Right lobe of liver (tissue), 6 donors: Measurements from ENCODE around the gene STAG2. TPM values are rescaled to one million over a fixed set of nuclear protein-coding genes. Genes with fewer than 3 reads are reported as not detected.
A peak's percentile ranks its signal among the peaks of the same experiment; 100 is the strongest.
"Not testable (repeated sequence)": the region's sequence is repeated elsewhere in the genome, so short reads cannot be mapped to it uniquely, and the experiment has no call there.

Experiments used
- ATAC-seq, 4 donors: fragments of 200-7000 bp; cut with Tn5 transposase; one replicate each; pipeline ENCODE4 v1.9.1; 2020; ENCODE audit warnings: mild to moderate bottlenecking in 4 of 4, moderate library complexity in 4 of 4
- DNase-seq, 3 donors: peaks; one replicate each; pipeline ENCODE4 v3.0.0-alpha.2; 2020
- H3K27ac ChIP-seq, 3 donors: fragments of 200-600 bp; one replicate each; pipeline ENCODE4 v1.8.0; 2022
- H3K27me3 ChIP-seq, 2 donors: fragments of 200-600 bp; one replicate each; pipeline ENCODE4 v1.8.0; 2022
- H3K36me3 ChIP-seq, 4 donors: fragments of 200-600 bp; sonication (generic) in 1 of 4; one replicate each; pipeline versions ENCODE4 v1.5.1 to v1.8.0; 2017 to 2022; ENCODE audit warnings: control low read depth in 1 of 4
- H3K4me1 ChIP-seq, 4 donors: fragments of 200-600 bp; sonication (generic) in 1 of 4; one replicate each; pipeline versions ENCODE4 v1.5.1 to v1.8.0; 2017 to 2022; ENCODE audit warnings: control low read depth in 1 of 4
- H3K4me3 ChIP-seq, 3 donors: fragments of 200-600 bp; one replicate each; pipeline ENCODE4 v1.8.0; 2022
- H3K9me3 ChIP-seq, 4 donors: fragments of 200-600 bp; sonication (generic) in 1 of 4; one replicate each; pipeline versions ENCODE4 v1.5.1 to v1.8.0; 2017 to 2022; ENCODE audit warnings: control low read depth in 1 of 4
- POLR2A ChIP-seq: fragments of 450-650 bp; IDR thresholded peaks from one replicate; pipeline ENCODE4 v1.6.1; 2017; ENCODE audit warnings: antibody characterized with exemption, mild to moderate bottlenecking
- WGBS: methylation state at CpG from one replicate; pipeline ENCODE4 v1.1.6; 2018; ENCODE audit warnings: low coverage, low lambda C conversion rate; ENCODE audit not compliant: insufficient coverage; ENCODE audit errors: missing lambda C conversion rate; 5-methylcytosine and 5-hydroxymethylcytosine counted together
- intact Hi-C, 2 donors: fragments of 100-400 bp; cut with DNase I; formaldehyde crosslinking; loops; one replicate each; pipeline versions ENCODE4 v1.11.2 to v1.14.1; 2022
- total RNA-seq, 6 experiments: library from RNA; depleted of rRNA in 2 of 6; stranded (reverse); fragments of >200 nt in 2 of 6; fragmentation: NEBNext Ultra II Directional in 3 of 6; extraction: Animal tissue kit (Norgen Biotek cat#: 25700) in 3 of 6; gene quantifications; one replicate each; pipeline versions ENCODE4 v1.1.0 to v1.2.4, GENCODE V29; 2016 to 2023
- TF ChIP-seq, protein P1 (sequence below), 4 donors: fragments of 200-600 bp in 3 of 4; fragments of 450-650 bp in 1 of 4; IDR thresholded peaks; one replicate each; pipeline versions ENCODE4 v1.5.1 to v1.8.0; 2016 to 2022; ENCODE audit warnings: antibody characterized with exemption in 4 of 4, mild to moderate bottlenecking in 2 of 4
- donor health status: DM: no; HTN: yes; CAD: no.
- donor health status: DM: no; HTN: no; CAD: no.
- donor health status: DM: no; HTN: no; CAD: no.
- donor health status: DM: no; HTN: yes; CAD: no.
- donor health status: DM: no; HTN: yes; CAD: no.

Gene STAG2
- total RNA-seq, 6 experiments from 2014 or later, result 17.1 to 27.5 (median 23.9) TPM

GRCh38 chrX:124103966-124104365 is 142.5 kb downstream of the STAG2 start:
- Histone ChIP-seq H3K27ac (no peak overlapping the region), H3K36me3 (peaks cover 0 to 2% (median 0%) of the 10 kb centered on the region in 4 donors), H3K4me1 (no peaks in the 10 kb centered on the region), H3K4me3 (no peak overlapping the region), H3K27me3 (no peaks in the 10 kb centered on the region), H3K9me3 (no peaks in the 10 kb centered on the region)
- peak; percentile 77 to 88 (median 82) for ATAC-seq
- DNase-seq, result no peak
- TF ChIP-seq POLR2A, result no peak
- TF ChIP-seq, protein P1, sequence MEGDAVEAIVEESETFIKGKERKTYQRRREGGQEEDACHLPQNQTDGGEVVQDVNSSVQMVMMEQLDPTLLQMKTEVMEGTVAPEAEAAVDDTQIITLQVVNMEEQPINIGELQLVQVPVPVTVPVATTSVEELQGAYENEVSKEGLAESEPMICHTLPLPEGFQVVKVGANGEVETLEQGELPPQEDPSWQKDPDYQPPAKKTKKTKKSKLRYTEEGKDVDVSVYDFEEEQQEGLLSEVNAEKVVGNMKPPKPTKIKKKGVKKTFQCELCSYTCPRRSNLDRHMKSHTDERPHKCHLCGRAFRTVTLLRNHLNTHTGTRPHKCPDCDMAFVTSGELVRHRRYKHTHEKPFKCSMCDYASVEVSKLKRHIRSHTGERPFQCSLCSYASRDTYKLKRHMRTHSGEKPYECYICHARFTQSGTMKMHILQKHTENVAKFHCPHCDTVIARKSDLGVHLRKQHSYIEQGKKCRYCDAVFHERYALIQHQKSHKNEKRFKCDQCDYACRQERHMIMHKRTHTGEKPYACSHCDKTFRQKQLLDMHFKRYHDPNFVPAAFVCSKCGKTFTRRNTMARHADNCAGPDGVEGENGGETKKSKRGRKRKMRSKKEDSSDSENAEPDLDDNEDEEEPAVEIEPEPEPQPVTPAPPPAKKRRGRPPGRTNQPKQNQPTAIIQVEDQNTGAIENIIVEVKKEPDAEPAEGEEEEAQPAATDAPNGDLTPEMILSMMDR (IDR thresholded peaks at IDR 0.05), result no peak
- WGBS, result 49% methylated on average over 5 of the region's 5 CpGs
- intact Hi-C loops, result no loop called here

- H3K27ac ChIP-seq, H3K4me1 ChIP-seq, DNase-seq, H3K9me3 ChIP-seq, H3K4me3 ChIP-seq, intact Hi-C loops, ATAC-seq, H3K27me3 ChIP-seq, H3K36me3 ChIP-seq: not testable (repeated sequence)
- WGBS, result 83% methylated on average over 7 of the region's 7 CpGs
These were observed 143.0 kb downstream of the STAG2 start for GRCh38 chrX:124104512-124104911.

DNA sequence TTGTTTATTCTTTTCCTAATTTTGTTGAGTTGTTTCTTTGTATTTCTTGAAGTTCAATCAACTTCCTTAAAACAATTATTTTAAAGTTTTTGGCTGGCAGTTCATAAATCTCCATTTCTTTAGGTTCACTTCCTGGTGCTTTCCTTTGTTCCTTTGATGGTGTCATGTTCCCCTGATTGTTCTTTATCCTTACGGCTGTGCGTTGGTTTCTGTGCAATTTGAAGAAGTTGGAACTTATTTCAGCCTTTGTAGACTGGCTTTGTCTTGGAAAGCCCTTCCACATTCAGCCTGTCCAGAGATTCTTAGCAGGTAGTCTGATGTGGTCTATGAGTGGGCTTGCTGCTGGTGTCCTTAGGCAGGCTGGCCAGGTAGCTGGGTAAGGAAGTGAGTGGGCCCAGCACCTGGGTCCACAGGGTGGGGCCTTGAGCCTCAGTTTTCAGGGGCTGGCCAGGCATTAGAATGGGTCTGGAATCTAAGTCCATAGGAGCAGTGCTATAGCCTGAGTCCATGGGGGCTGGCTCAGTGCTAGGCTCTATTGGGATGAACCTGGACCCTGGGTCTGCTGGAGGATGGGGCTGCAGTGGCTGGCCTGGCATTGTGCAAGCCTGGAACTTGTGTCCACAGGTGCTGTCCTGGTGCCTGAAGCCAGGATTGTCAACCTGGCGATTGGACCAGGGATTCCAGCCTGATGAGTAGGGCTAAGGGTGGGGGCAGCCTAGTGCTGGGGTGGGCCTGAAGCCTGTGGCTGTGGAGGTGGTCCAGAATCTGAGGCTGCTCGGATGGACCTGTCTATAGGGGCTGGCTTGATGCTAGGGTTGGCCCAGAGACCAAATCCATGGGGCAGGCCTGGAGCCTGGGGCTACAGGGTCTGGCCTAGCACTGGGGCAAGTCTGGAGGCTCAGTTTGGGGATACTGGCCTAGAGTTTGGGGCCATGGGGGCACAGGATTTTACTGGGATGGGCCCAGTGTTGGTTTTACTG is 152.4 kb downstream of the STAG2 start:
- DNase-seq (no peak), ATAC-seq (peak in 1 of 4 donors; percentile 26)
- Histone ChIP-seq H3K27ac (no peak overlapping the region), H3K9me3 (no peaks in the 10 kb centered on the region), H3K36me3 (no peaks in the 10 kb centered on the region), H3K4me3 (no peak overlapping the region), H3K27me3 (no peaks in the 10 kb centered on the region), H3K4me1 (no peaks in the 10 kb centered on the region)
- WGBS, result 39% methylated on average over 3 of the region's 4 CpGs
- intact Hi-C loops, result no loop called here
- no peak for TF ChIP-seq POLR2A
- TF ChIP-seq, protein P1 (IDR thresholded peaks at IDR 0.05), result no peak

DNA sequence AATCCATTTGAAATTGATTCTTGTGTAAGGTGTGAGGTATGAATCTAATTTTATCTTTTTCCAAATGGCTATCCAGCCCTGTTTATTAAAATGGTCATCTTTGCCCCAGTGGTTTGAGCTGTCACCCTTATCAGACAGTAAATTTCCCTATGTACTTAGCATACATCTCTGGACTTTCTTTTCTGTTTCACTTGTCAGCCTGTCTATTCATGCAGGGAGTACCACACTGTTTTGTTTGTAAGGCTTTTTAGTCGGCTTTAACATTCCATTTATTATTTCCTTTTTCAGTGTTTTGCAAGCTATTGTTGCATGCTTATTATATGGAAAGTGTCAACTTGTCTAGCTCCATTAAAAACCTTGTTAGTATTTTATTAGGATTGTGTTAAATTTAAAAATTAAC is 155.8 kb downstream of the STAG2 start:
- 35% methylated on average over 1 of the region's 1 CpG for WGBS
- Histone ChIP-seq H3K4me1 (no peaks in the 10 kb centered on the region), H3K4me3 (no peak overlapping the region), H3K27ac (no peak overlapping the region), H3K9me3 (no peaks in the 10 kb centered on the region), H3K36me3 (no peaks in the 10 kb centered on the region), H3K27me3 (no peaks in the 10 kb centered on the region)
- intact Hi-C loops, result no loop called here
- ATAC-seq, result no peak
- DNase-seq, result no peak
- no peak for TF ChIP-seq POLR2A
- TF ChIP-seq, protein P1 (IDR thresholded peaks at IDR 0.05), result no peak

- 67% methylated on average over 3 of the region's 3 CpGs for WGBS
- Histone ChIP-seq H3K27me3 (no peaks in the 10 kb centered on the region), H3K4me3 (no peak overlapping the region), H3K4me1 (no peaks in the 10 kb centered on the region), H3K9me3 (no peaks in the 10 kb centered on the region), H3K36me3 (no peaks in the 10 kb centered on the region), H3K27ac (no peak overlapping the region)
- intact Hi-C loops, result no loop called here
- ATAC-seq (no peak), DNase-seq (no peak)
- no peak for TF ChIP-seq POLR2A
- TF ChIP-seq, protein P1 (IDR thresholded peaks at IDR 0.05), result no peak
These were observed 164.0 kb downstream of the STAG2 start for GRCh38 chrX:124125471-124125870.
